ENCODE data around the gene SCUBE3.
A peak's percentile ranks its signal among the peaks of the same experiment; 100 is the strongest.

Gene SCUBE3

DNA sequence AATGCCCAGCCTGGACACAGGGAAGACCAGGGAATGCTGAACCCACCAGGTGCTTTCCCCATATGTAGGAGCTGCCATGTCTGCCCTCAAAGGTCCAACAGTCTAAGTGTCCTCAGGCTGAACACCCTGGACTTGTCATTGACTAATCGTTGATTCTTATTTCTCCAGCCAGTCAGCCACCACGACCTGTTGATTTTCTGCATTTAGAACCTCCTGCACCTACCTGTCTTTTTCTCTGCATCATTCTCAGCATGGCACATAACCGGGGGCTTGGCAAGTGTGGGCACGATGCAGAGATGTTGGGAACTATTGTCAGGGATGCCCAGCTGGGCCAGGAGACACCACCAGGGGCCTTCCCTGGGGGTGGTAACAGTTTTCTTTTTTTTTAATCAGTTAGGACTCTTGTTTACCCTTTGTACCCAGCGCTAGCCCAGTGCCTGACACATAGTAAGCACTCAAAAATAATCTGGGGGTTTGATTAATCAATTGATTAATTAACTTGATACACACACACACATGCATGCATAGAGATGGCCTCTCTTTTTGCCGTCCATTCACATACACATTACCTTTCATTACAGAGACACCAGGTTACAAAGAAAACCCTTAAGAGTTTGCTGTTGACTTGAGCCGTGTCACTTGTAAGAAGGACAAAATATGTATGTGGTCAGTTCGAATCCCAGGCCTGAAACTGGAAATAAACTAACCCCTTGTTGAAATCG lies 29.0 kb upstream of the SCUBE3 start:
- no peak overlapping the region for H3K18ac ChIP-seq (ENCODE audit: low read length)
- H4K91ac ChIP-seq (ENCODE audit: low read depth, low read length), result peak overlapping the region; percentile 16
- no peak overlapping the region for H4K12ac ChIP-seq (ENCODE audit: low read depth, low read length)
- H2BK120ac ChIP-seq (ENCODE audit: insufficient read depth, low read length, poor library complexity), result no peak overlapping the region
- H4K8ac ChIP-seq (ENCODE audit: low read depth, low read length), result no peak overlapping the region
- H2BK12ac ChIP-seq (ENCODE audit: low read length), result peak overlapping the region; percentile 7
- no peak overlapping the region for H2AFZ ChIP-seq (ENCODE audit: insufficient read depth, low read length, poor library complexity)
- H2BK5ac ChIP-seq (ENCODE audit: low read depth, low read length, poor library complexity), result no peak overlapping the region
- no peak for DNase-seq
- no peak overlapping the region for H3K23ac ChIP-seq (ENCODE audit: low read length)
- peaks cover 16 to 22% of the 10 kb centered on the region in 2 experiments for H3K4me1 ChIP-seq (ENCODE audit: control insufficient read depth in 1 of 2, insufficient read depth in 2 of 2, low read length in 2 of 2)
- no peaks in the 10 kb centered on the region for H3K79me2 ChIP-seq (ENCODE audit: control insufficient read depth, insufficient read depth, low read length, poor library complexity)
- no peak overlapping the region for H3K4me3 ChIP-seq (ENCODE audit: low read depth, low read length)
- no peak overlapping the region for H3K4ac ChIP-seq (ENCODE audit: low read depth, low read length)
- H3K14ac ChIP-seq (ENCODE audit: low read length), result no peak overlapping the region
- no CpG with 5 or more reads among the region's 9 CpGs for WGBS (ENCODE audit: extremely low coverage, insufficient coverage, insufficient read length)
- no peak overlapping the region for H3K9ac ChIP-seq (ENCODE audit: low read length)
- H3K79me1 ChIP-seq (ENCODE audit: low read length), result peaks cover 6% of the 10 kb centered on the region
- H3K27ac ChIP-seq (ENCODE audit: low read depth, low read length), result no peak overlapping the region
- no peaks in the 10 kb centered on the region for H3K9me3 ChIP-seq (ENCODE audit: insufficient read depth, low read depth, low read length)
- H3K27me3 ChIP-seq (ENCODE audit: insufficient read depth, low read length), result no peaks in the 10 kb centered on the region
- H2AK5ac ChIP-seq (ENCODE audit: low read length), result no peak overlapping the region
- no peak overlapping the region for H3K4me2 ChIP-seq (ENCODE audit: low read length)
- no peaks in the 10 kb centered on the region for H3K36me3 ChIP-seq (ENCODE audit: control insufficient read depth in 1 of 2, insufficient read depth in 2 of 2, low read length in 2 of 2)

DNA sequence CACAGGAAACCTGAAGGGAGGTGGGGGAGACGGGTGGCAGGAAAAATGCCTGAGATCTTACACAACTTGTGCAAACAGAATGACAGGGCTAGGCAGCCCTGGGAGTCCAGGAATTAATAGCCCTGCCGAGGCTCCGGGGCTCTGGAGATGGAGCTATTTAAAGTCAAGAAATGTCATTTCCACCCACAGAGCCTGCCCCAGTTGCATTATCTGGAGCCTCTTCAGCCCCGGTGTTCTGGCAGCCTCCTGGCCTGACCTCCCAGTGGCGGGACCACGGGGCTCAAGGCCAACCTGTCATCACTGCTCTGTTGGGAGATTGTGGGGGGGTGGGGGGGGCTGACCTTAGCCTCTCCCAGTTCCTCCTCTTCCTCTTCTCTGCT lies 28.5 kb upstream of the SCUBE3 start:
- WGBS (ENCODE audit: extremely low coverage, insufficient coverage, insufficient read length), result no CpG with 5 or more reads among the region's 6 CpGs
- H3K27ac ChIP-seq (ENCODE audit: low read depth, low read length), result peak overlapping the region; percentile 28
- no peak overlapping the region for H3K9ac ChIP-seq (ENCODE audit: low read length)
- H3K4me3 ChIP-seq (ENCODE audit: low read depth, low read length), result no peak overlapping the region
- peaks cover 15 to 22% of the 10 kb centered on the region in 2 experiments for H3K4me1 ChIP-seq (ENCODE audit: control insufficient read depth in 1 of 2, insufficient read depth in 2 of 2, low read length in 2 of 2)
- no peak overlapping the region for H4K8ac ChIP-seq (ENCODE audit: low read depth, low read length)
- no peak overlapping the region for H3K23ac ChIP-seq (ENCODE audit: low read length)
- H2AFZ ChIP-seq (ENCODE audit: insufficient read depth, low read length, poor library complexity), result no peak overlapping the region
- H3K36me3 ChIP-seq (ENCODE audit: control insufficient read depth in 1 of 2, insufficient read depth in 2 of 2, low read length in 2 of 2), result no peaks in the 10 kb centered on the region
- no peak overlapping the region for H3K4me2 ChIP-seq (ENCODE audit: low read length)
- peaks cover 6% of the 10 kb centered on the region for H3K79me1 ChIP-seq (ENCODE audit: low read length)
- no peak overlapping the region for H3K14ac ChIP-seq (ENCODE audit: low read length)
- no peak overlapping the region for H2BK12ac ChIP-seq (ENCODE audit: low read length)
- H3K27me3 ChIP-seq (ENCODE audit: insufficient read depth, low read length), result no peaks in the 10 kb centered on the region
- H4K12ac ChIP-seq (ENCODE audit: low read depth, low read length), result no peak overlapping the region
- no peaks in the 10 kb centered on the region for H3K79me2 ChIP-seq (ENCODE audit: control insufficient read depth, insufficient read depth, low read length, poor library complexity)
- no peak overlapping the region for H3K4ac ChIP-seq (ENCODE audit: low read depth, low read length)
- no peaks in the 10 kb centered on the region for H3K9me3 ChIP-seq (ENCODE audit: insufficient read depth, low read depth, low read length)
- no peak overlapping the region for H3K18ac ChIP-seq (ENCODE audit: low read length)
- H2BK120ac ChIP-seq (ENCODE audit: insufficient read depth, low read length, poor library complexity), result no peak overlapping the region
- DNase-seq, result peak in 1 of 2 donors; percentile 35
- no peak overlapping the region for H2AK5ac ChIP-seq (ENCODE audit: low read length)
- no peak overlapping the region for H2BK5ac ChIP-seq (ENCODE audit: low read depth, low read length, poor library complexity)
- H4K91ac ChIP-seq (ENCODE audit: low read depth, low read length), result no peak overlapping the region

DNA sequence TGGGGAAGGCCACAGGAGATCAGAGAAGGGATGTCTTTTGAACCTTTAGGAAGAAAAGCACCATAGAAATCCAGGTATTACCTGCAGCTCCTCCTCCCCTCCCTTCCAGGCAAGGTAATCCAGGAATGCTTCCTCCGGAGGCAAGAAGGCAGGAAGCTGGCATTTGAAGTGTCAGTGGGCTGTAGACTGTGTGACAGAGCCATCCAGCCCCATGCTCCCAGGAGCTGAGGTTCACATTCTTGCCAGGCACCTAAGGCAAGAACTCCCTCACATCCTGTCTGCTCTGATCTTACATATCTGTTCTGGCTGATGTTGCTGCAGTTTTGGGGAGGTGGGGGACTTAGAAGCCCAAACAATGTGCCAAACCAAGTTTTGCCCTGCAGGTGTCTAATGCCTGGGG lies 27.8 kb upstream of the SCUBE3 start:
- no peak overlapping the region for H3K9ac ChIP-seq (ENCODE audit: low read length)
- peaks cover 6% of the 10 kb centered on the region for H3K79me1 ChIP-seq (ENCODE audit: low read length)
- H3K27ac ChIP-seq (ENCODE audit: low read depth, low read length), result peak overlapping the region; percentile 28
- no peaks in the 10 kb centered on the region for H3K27me3 ChIP-seq (ENCODE audit: insufficient read depth, low read length)
- no peak overlapping the region for H2BK120ac ChIP-seq (ENCODE audit: insufficient read depth, low read length, poor library complexity)
- H3K4me1 ChIP-seq (ENCODE audit: control insufficient read depth in 1 of 2, insufficient read depth in 2 of 2, low read length in 2 of 2), result peaks cover 15 to 22% of the 10 kb centered on the region in 2 experiments
- H2AFZ ChIP-seq (ENCODE audit: insufficient read depth, low read length, poor library complexity), result no peak overlapping the region
- no peak overlapping the region for H3K23ac ChIP-seq (ENCODE audit: low read length)
- H4K91ac ChIP-seq (ENCODE audit: low read depth, low read length), result no peak overlapping the region
- H2BK12ac ChIP-seq (ENCODE audit: low read length), result no peak overlapping the region
- H3K36me3 ChIP-seq (ENCODE audit: control insufficient read depth in 1 of 2, insufficient read depth in 2 of 2, low read length in 2 of 2), result no peaks in the 10 kb centered on the region
- no peak for DNase-seq
- no peak overlapping the region for H3K18ac ChIP-seq (ENCODE audit: low read length)
- H3K4me2 ChIP-seq (ENCODE audit: low read length), result peak overlapping the region; percentile 25
- H3K4ac ChIP-seq (ENCODE audit: low read depth, low read length), result no peak overlapping the region
- H2BK5ac ChIP-seq (ENCODE audit: low read depth, low read length, poor library complexity), result no peak overlapping the region
- no peak overlapping the region for H4K8ac ChIP-seq (ENCODE audit: low read depth, low read length)
- no peaks in the 10 kb centered on the region for H3K9me3 ChIP-seq (ENCODE audit: insufficient read depth, low read depth, low read length)
- H3K79me2 ChIP-seq (ENCODE audit: control insufficient read depth, insufficient read depth, low read length, poor library complexity), result no peaks in the 10 kb centered on the region
- H3K14ac ChIP-seq (ENCODE audit: low read length), result no peak overlapping the region
- no CpG with 5 or more reads among the region's 1 CpG for WGBS (ENCODE audit: extremely low coverage, insufficient coverage, insufficient read length)
- H3K4me3 ChIP-seq (ENCODE audit: low read depth, low read length), result no peak overlapping the region
- no peak overlapping the region for H2AK5ac ChIP-seq (ENCODE audit: low read length)
- no peak overlapping the region for H4K12ac ChIP-seq (ENCODE audit: low read depth, low read length)

GRCh38 chr6:35186571-35186970 lies 27.2 kb upstream of the SCUBE3 start:
- no peak for DNase-seq
- H3K9ac ChIP-seq (ENCODE audit: low read length), result no peak overlapping the region
- no peak overlapping the region for H3K4me3 ChIP-seq (ENCODE audit: low read depth, low read length)
- H3K27me3 ChIP-seq (ENCODE audit: insufficient read depth, low read length), result no peaks in the 10 kb centered on the region
- H3K4me1 ChIP-seq (ENCODE audit: control insufficient read depth in 1 of 2, insufficient read depth in 2 of 2, low read length in 2 of 2), result peaks cover 15 to 21% of the 10 kb centered on the region in 2 experiments
- H3K14ac ChIP-seq (ENCODE audit: low read length), result no peak overlapping the region
- H3K36me3 ChIP-seq (ENCODE audit: control insufficient read depth in 1 of 2, insufficient read depth in 2 of 2, low read length in 2 of 2), result no peaks in the 10 kb centered on the region
- no peak overlapping the region for H2BK120ac ChIP-seq (ENCODE audit: insufficient read depth, low read length, poor library complexity)
- H3K18ac ChIP-seq (ENCODE audit: low read length), result no peak overlapping the region
- peaks cover 6% of the 10 kb centered on the region for H3K79me1 ChIP-seq (ENCODE audit: low read length)
- no CpG with 5 or more reads among the region's 2 CpGs for WGBS (ENCODE audit: extremely low coverage, insufficient coverage, insufficient read length)
- H3K79me2 ChIP-seq (ENCODE audit: control insufficient read depth, insufficient read depth, low read length, poor library complexity), result no peaks in the 10 kb centered on the region
- no peak overlapping the region for H3K27ac ChIP-seq (ENCODE audit: low read depth, low read length)
- peaks cover under 1% of the 10 kb centered on the region for H3K9me3 ChIP-seq (ENCODE audit: insufficient read depth, low read depth, low read length)
- no peak overlapping the region for H4K12ac ChIP-seq (ENCODE audit: low read depth, low read length)
- H4K8ac ChIP-seq (ENCODE audit: low read depth, low read length), result no peak overlapping the region
- no peak overlapping the region for H2BK12ac ChIP-seq (ENCODE audit: low read length)
- H3K23ac ChIP-seq (ENCODE audit: low read length), result no peak overlapping the region
- H2AK5ac ChIP-seq (ENCODE audit: low read length), result no peak overlapping the region
- no peak overlapping the region for H2BK5ac ChIP-seq (ENCODE audit: low read depth, low read length, poor library complexity)
- H2AFZ ChIP-seq (ENCODE audit: insufficient read depth, low read length, poor library complexity), result no peak overlapping the region
- no peak overlapping the region for H3K4me2 ChIP-seq (ENCODE audit: low read length)
- no peak overlapping the region for H4K91ac ChIP-seq (ENCODE audit: low read depth, low read length)
- H3K4ac ChIP-seq (ENCODE audit: low read depth, low read length), result no peak overlapping the region

Data from trophoblast cell (in vitro differentiated cells and primary cell).